ENCODE measurements around the gene SMIM5.
A peak's percentile ranks its signal among the peaks of the same experiment; 100 is the strongest.

SMIM5 gene

GRCh38 chr17:75665981-75666380, 32.7 kb downstream of the SMIM5 start:
- TF ChIP-seq, protein P1, sequence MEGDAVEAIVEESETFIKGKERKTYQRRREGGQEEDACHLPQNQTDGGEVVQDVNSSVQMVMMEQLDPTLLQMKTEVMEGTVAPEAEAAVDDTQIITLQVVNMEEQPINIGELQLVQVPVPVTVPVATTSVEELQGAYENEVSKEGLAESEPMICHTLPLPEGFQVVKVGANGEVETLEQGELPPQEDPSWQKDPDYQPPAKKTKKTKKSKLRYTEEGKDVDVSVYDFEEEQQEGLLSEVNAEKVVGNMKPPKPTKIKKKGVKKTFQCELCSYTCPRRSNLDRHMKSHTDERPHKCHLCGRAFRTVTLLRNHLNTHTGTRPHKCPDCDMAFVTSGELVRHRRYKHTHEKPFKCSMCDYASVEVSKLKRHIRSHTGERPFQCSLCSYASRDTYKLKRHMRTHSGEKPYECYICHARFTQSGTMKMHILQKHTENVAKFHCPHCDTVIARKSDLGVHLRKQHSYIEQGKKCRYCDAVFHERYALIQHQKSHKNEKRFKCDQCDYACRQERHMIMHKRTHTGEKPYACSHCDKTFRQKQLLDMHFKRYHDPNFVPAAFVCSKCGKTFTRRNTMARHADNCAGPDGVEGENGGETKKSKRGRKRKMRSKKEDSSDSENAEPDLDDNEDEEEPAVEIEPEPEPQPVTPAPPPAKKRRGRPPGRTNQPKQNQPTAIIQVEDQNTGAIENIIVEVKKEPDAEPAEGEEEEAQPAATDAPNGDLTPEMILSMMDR (IDR thresholded peaks at IDR 0.05; ENCODE audit: control insufficient read depth, extremely low read depth, insufficient read depth): no peak
- peak overlapping the region; percentile 99 for H3K4me3 ChIP-seq (ENCODE audit: low read depth, low read length)
- no peak for DNase-seq (ENCODE audit: low read depth)

- peak; percentile 93 for DNase-seq (ENCODE audit: low read depth)
- peak within 1 kb of the TSS; percentile 99 for H3K4me3 ChIP-seq (ENCODE audit: low read depth, low read length)
- TF ChIP-seq, protein P1 (IDR thresholded peaks at IDR 0.05; ENCODE audit: control insufficient read depth, extremely low read depth, insufficient read depth): no peak
These were observed 33.9 kb downstream of the SMIM5 start, which contains the start of the genes RECQL5 and SAP30BP for GRCh38 chr17:75666959-75667790. TSS of gene RECQL5 (minus strand) at chr17:75667154. CDS start at chr17:75666557, 597 bp downstream. TSS of gene SAP30BP (plus strand) at chr17:75667338. CDS start at chr17:75667373, 35 bp downstream.

GRCh38 chr17:75667825-75668224, 34.6 kb downstream of the SMIM5 start:
- TF ChIP-seq, protein P1 (IDR thresholded peaks at IDR 0.05; ENCODE audit: control insufficient read depth, extremely low read depth, insufficient read depth): no peak
- DNase-seq (ENCODE audit: low read depth): no peak
- H3K4me3 ChIP-seq (ENCODE audit: low read depth, low read length): peak overlapping the region; percentile 99

GRCh38 chr17:75668489-75668888, 35.3 kb downstream of the SMIM5 start:
- DNase-seq (ENCODE audit: low read depth): no peak
- peak overlapping the region; percentile 99 for H3K4me3 ChIP-seq (ENCODE audit: low read depth, low read length)
- TF ChIP-seq, protein P1 (IDR thresholded peaks at IDR 0.05; ENCODE audit: control insufficient read depth, extremely low read depth, insufficient read depth): no peak

GRCh38 chr17:75670868-75671267, 37.6 kb downstream of the SMIM5 start:
- TF ChIP-seq, protein P1 (IDR thresholded peaks at IDR 0.05; ENCODE audit: control insufficient read depth, extremely low read depth, insufficient read depth): no peak
- DNase-seq (ENCODE audit: low read depth): no peak
- H3K4me3 ChIP-seq (ENCODE audit: low read depth, low read length): no peak overlapping the region

DNA sequence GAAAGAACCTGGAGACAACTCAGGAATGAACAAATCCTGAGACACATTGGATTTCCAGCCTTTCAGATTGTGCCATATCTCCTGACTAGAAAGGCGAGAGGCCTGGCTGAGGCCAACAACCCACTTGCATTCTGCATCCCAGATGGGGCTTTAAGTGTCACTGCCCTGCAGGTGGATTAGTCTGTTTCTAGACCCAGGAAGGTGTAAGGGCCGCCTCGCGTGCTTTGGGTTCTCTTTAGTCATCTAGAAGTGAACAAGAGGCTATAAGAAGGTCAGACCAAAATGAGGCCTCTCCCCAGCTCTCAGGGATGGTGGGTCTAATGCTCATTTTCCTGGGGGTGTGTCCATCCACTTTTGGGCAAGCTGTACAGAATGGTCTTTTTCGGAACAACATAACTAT, 38.8 kb downstream of the SMIM5 start:
- TF ChIP-seq, protein P1 (IDR thresholded peaks at IDR 0.05; ENCODE audit: control insufficient read depth, extremely low read depth, insufficient read depth): no peak
- DNase-seq (ENCODE audit: low read depth): no peak
- no peak overlapping the region for H3K4me3 ChIP-seq (ENCODE audit: low read depth, low read length)
